T follicular helper cell (primary cell): Measurements from ENCODE around the gene CGNL1.

Source experiments
- DNase-seq: peaks from one replicate; pipeline ENCODE4 v3.0.0-alpha.2; 2020; ENCODE audit warnings: low read depth

CGNL1 gene

DNA sequence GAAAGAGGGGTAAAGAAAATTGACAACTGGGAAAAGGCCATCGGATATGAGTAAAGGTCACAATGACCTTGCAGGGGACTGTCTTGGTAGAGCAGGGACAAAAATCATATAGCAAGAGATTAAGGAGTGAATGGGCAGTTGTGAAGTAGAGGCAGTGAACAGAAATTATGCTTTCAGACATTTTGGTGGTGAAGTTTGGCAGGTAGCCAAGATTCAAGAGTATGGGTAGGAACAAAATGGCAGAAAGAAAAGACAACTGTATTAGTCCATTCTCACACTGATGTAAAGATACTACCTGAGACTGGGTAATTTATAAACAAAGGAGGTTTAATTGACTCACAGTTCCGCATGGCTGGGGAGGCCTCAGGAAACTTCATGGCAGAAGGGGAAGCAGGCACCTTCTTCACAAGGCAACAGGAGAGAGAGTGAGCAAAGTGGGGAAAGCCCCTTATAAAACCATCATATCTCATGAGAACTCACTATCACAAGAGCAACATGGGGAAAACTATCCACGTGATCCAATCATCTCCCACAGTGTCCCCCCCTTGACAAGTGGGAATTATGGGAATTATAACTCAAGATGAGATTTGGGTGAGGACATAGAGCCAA is 84.0 kb downstream of the CGNL1 start:
- DNase-seq = no peak

DNA sequence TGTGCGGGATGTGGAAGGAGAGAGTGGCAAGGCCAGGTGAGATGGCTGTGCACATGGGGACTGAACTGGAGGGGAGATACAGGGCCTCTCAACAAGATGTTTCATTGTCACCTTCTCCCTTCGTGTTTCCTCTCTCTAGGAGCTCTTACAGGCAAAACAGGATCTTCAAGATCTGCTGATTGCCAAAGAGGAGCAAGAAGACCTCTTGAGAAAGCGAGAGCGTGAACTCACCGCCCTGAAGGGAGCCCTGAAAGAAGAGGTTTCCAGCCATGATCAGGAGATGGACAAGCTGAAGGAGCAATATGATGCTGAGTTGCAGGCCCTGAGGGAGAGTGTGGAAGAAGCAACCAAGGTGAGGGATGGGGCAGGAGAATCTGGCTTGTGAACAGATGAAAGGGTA is 85.2 kb downstream of the CGNL1 start:
- DNase-seq = no peak

DNA sequence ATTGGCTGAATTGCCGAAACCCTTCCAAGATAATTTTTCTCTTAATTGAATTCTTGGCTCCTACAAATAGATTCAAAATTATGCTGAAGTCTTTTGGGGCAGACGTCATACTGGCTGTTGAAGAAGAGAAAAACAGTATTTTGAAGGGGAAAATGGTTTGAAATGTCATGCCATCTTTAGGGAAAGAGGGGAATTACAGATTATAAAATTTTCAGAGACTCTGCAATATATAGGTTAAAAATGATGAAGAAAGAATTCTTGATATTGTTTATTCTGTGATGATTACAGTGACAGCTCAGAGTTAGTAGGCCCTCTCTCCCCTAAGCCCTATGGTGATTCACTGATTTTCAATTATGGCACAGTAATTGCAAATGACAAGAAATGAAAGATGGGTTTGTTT is 86.1 kb downstream of the CGNL1 start:
- no peak for DNase-seq

DNA sequence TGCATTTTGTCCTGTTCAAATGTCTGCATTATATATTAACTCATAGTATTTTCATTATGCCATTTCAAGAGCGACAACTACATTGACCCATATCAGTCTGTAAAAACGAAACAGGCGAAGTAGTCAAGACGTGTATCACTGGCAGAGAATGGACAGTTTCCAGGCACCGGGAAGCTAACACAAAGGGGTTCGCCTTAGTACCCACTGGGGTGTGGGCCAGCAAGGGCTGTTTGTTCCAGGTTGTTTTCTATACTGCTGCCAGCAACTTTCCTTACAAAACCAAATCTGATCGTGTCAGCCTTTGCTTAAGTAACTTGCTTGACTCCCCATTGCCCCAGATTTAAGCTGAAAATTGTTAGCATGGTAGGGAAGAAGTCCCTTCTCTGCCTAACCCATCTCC is 87.1 kb downstream of the CGNL1 start:
- DNase-seq = no peak

DNA sequence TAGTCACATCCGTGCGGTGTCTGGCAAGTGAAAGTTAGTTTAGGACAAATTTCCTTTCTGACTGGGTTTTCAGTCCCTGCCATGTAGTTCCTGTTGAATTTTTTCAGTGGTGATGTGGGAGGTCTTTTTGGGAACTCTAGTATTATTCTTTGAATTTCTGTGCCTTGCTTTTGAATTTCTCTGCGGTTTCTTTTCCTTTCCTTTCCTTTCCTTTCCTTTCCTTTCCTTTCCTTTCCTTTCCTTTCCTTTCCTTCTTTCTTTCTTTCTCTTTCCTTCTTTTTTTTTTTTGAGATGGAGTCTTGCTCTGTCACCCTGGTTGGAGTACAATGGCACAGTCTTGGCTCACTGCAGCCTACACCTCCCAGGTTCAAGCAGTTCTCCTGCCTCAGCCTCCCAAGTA is 88.2 kb downstream of the CGNL1 start:
- no peak for DNase-seq

DNA sequence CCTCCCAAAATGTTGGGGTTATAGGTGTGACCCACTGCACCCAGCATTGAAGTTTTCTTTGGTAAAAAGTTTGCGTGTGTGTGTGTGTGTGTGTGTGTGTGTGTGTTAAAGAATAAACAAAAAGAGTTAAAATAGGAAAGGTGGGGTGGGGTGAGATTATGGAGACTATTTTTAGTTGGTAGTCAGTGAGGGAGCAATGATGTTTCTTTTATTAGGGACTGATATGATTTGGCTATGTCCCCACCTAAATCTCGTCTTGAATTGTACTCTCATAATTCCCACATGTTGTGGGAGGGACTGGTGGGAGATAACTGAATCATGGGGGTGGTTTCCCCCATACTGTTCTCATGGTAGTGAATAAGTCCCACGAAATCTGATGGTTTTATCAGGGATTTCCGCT is 92.2 kb downstream of the CGNL1 start:
- DNase-seq = no peak

DNA sequence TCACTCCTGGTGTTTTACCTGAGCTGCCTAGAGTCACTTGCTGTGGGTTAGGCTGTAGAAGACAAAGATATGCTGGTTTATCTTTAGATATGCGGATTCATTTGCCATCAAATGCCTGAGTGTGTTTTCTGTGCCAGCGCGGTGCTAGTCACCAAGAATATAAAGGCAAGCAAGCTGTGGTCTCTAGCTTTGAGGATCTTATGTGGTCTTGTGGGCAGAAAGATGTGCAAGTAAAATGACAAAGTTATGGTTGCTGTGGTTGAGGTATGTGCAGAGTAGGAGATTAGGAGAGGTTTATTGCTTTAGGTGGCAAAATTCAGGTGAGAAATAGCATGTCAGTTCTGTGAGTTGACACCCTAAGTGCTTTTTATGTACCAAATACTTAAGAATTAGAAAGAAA is 94.2 kb downstream of the CGNL1 start:
- DNase-seq = no peak

DNA sequence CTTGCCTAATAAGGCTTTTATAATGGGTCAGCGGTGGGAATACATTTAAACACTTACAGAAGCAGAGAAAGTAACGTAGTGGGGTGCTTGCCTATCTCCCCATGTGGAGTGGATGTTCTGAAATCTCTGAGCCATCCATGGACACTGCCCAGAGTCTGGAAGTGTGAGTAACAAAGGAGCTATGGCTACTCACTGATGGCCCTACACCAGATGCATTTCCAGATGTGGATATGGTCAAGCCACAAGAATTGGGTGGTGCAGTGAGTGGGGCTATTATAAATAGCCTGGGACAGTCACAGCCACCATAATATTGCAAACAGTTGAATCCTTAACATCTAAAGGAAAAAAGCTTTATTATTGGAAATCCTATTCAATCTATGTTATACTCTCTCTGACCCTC is 96.6 kb downstream of the CGNL1 start:
- no peak for DNase-seq

DNA sequence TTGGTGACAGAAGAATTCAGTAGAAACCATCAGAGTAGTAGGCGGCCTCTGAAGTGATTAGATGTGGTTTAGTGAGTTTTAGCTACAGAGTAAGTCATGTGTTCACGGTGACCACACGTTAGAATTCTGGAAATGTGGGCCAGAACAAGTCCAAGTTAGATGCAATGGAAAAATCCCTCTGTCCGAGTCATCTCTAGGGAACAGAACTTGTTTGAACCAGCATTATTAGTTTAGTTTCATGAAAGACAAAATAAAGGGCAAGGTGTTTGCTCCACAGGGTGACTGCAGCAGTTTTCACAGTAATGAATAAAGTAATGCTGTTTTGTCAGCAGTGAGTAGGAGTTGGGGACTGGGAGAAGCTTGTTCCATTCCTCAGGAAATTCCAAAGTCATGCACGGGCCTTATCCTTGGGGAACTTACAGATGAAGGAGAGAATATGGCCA is 100.2 kb downstream of the CGNL1 start:
- DNase-seq = no peak

DNA sequence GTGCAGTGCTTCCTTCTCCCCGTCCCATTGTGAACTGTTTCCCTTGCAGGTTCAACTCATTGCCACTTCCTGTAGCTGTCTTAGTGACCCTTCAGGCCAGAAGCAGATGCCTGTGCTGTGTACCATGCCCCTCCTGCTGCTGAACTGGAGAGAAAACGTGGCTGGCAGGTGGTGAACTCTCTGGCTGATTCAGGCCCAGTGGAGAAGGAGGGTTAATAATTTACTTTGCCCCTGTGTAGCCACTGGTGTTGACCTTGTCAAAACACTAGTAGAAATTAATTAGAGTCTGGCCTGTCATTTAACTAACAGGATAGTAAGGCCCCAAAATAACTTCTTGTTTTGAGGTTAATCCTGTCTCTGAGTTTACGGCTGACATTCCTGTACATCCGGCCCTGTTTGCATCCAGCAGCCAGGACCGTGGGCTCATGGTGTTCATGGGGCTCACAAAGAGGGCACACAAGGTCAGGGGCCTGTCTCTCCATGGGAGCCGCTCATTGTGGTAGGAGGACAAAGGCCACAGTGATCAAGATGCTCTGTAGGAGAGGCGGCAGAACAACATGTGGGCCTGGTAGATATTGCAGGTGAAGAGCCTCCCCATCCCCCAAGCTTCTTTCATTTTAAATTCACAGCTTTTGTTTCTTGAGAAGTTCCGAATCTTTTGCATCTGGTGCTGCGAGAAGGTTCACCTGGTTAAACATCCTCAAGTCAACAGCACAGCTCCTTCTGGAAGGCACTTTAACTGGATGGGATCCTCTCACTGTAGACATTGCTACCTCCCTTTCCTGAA is 101.6 kb downstream of the CGNL1 start:
- DNase-seq = no peak

DNA sequence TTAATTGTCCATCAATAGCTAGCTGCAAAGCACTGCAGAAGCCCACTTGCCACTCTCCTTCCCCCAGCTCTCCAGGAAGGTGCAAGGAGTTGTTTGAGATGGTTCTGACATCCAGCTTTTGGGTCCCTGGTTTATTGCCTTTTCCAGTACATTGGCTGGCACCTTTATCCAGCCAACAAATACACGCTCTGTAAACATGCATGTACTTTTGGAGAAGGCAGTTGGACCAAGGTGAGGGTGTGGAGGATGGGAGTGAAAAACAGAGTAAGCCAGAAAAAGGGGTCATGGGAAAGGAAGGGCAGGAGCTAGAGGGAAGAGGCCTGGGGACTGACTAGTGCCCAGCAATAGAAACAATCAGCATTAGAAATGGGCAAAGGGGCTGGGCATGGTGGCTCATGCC is 102.7 kb downstream of the CGNL1 start:
- DNase-seq = no peak

DNA sequence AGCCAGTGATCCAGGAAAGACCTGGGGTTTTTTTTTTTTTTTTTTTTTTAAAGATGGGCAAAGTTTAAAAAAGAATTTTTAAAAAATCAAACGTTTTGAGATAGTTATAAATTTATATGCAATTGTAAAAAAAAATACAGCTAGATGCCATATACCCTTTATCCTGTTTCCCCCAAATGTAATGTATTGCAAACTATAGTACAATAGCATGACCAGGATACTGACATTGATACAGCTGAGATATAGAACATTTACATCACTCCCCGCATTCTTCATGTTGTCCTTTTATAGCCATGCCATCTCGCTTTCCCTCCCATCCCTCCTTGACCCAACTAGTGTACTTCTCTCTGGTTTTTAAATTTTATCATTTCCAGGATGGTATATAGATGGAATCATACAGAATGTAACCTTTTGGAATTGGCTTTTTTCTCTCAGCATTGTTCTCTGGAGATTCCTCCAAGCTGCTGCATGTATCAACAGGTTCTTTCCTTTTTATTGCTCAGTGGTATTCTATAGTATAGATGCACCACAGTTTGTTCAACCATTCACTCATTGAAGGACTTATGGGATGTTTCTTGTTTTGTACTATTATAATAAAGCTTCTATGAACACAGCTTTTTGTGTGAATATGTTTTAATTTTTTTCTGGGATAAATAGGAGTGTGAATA is 104.9 kb downstream of the CGNL1 start:
- DNase-seq = no peak

DNA sequence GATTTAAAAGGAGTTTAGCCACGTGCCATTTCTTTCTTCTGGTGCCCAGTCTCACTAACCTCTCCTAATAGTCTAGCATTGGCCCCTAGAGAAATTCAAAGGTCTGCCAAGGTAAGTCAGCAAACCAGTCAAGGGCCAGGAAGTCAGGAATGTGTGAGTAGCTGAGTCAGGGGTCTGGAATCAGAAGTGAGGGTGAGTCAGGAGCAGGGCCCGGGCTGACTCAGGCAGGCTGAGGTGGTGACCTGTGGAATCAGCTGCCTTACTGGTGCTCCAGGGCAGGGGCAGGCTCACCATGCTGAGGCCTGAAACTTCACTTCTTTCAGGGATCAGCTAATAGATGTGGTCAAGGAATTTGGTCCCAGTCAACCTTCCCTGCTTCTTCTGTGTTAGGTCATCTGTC is 109.6 kb downstream of the CGNL1 start:
- no peak for DNase-seq

DNA sequence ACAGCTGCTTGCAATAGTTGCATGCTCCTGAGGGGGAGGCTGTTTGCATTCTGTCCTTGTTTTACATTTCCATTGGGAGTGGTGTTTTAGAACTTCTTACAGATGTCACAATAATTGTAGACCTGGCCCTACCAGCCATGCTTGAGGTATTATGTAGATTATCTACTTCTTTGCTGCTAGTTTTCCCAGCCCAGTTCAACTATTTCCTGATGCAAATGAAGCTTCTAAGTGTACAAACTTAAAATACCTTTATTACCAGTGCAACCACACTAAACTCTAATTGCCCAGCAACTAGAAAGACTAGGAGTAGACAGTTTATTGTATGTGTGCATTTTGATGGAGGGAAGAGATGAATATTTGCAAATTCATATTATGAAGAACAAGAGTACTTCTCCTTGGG is 110.5 kb downstream of the CGNL1 start:
- DNase-seq = no peak

DNA sequence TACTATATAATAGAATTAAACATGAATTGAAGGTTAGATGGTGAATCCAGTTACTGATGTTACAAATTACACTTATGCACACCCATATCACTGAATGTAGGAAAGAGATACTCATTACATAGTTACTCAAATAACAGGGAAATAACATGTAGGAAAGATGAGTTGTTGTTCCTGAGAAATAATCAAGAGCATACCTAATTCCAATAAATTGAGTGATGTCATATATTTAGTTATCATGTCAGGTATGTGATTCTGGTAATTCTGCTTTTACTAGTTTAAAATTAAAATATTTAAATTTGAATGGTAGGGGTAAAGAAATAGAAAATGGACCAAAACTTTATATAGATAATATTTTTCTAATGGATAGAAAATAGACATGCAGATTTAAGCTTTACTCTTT is 112.8 kb downstream of the CGNL1 start:
- no peak for DNase-seq

DNA sequence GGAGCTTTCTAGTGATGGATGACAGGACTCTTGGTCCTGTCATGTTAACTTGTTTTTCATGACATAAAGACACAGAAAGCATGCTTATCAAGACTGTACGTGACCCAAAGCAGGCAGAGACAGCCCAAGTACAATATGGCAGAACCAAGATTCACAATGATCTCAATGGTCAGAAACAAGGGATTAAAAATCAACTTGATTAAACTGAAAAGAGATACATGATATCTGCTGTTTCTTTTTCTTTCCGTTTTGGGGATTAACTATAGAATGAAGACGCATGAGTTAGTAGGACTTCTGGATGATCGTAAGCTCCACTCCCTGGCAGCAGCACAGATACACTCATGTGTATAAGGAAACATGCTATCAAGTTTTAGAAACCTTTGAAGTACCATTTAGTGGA is 117.0 kb downstream of the CGNL1 start:
- no peak for DNase-seq

DNA sequence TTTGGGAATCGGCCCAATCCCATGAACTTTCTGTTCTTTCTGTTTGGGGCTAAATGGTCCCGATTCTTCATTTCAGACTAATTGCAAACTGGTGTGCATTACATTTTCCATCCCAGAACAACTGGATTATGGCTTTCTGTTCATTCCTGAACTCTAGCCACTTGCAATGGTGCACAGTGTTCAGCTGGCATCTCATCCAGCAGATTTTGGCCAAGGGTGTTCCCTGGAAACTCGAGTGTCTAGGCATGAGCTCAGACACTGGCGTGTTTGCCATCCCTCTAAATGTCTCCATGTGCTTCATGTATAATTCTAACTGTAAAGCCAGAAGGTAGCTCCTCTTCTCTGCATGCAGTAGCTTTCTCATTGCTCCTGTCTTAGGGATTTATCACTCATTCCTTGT is 118.3 kb downstream of the CGNL1 start:
- no peak for DNase-seq

DNA sequence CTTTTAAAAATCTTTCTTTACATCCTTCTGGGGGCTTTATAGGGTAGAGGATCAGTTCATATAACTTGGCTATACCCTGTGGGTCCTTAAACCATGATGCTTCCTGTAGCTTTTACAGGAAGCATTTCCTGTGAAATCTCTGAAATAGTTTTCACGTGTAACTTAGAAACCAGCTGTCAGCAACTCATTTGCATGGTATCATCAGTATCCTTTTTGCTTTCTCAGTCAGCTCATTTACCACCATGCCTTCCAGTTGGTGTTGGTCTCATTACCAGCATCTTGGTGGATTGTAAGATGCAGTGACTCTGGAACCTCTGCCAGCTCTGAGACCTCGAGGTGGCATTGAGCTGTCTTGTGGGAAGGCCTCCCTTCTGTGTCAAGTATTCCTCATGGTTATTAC is 118.7 kb downstream of the CGNL1 start:
- no peak for DNase-seq

DNA sequence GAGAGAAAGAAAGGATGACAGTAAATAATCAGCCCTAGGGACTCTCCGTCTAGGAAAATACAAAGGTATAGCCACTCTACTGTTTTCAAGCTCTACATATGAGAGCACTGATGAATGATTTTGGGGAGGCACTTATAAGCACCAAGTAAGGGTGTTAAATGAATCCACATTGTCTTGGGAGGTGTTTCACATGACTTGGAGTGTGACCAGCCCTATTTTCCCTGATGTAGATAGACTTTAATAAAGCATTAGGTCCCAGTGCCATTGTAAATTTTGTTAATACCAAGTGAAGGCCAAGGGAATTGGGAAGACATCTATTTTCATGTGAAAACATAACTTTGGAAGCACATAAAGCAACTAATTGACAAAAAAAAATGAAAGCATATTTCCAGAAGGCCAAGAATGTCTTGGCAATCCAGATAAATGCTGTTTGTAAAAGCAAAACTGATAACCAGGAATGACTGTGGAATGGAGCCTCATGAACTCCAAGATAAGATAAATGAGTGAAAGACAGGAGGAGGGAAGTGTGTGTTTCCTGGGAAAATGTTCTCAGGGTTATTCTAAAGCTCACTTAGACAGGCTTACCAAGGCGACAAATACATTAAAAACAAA is 119.4 kb downstream of the CGNL1 start:
- no peak for DNase-seq

DNA sequence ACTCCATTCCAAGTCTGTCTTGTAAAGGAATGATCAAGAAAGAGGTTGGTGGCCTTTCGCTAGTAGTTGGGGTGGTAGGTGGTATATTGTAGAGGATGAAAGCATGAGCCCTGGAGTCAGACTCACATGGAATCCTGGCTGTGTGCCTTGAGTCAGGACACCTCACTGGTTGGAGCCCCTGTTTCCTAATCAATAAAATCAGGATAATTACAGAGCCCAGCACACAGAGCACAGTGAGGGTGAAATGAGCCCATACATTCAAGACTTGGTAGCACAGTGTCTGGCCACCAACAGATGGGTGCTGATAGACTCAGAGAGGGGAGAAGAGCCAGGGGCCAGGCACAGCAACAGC is 120.3 kb downstream of the CGNL1 start:
- DNase-seq = no peak

DNA sequence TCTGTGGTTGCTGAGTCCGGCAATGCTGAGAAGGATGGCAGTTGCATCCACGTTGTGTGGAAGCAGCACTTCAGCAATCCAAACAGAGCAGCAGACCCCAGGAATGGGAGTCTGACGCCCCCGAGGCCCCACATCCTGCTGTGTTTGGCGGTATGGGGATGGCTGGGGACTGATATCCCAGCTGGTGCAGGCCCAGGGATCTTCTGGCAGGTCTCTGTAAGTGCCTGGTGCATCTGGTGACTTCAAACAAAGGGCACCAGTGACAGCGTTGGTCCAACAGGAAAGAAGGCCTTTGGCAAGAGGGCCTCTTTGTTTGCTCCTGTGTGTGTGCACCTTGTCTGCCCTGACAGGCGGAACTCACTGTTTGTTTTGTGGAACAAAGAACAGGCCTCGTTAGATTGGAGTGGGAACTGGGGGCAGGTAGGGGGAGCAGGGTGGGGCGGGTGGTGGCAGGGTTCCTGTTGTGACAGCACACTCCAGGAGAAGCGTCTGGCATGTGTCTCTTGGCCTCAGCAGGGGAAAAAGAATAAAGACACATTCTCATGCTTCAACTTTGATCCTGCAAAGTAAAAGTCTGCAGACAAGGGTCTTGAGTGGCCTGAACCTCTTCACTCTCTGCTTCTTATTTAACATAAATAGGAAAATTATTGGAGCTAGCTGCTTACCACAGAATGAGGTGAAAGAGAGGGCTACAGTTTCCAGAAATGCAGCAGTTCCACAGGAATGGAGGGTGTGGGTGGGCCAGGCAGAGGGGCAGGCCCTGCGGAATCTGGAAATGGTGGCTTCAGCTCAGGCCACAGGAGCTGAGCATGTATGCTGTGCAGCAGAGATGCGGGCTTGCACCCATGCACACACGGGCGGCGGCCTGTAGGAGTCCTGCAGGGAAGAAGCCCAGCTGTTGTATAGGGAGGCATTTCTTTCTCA is 120.9 kb downstream of the CGNL1 start:
- DNase-seq = no peak

DNA sequence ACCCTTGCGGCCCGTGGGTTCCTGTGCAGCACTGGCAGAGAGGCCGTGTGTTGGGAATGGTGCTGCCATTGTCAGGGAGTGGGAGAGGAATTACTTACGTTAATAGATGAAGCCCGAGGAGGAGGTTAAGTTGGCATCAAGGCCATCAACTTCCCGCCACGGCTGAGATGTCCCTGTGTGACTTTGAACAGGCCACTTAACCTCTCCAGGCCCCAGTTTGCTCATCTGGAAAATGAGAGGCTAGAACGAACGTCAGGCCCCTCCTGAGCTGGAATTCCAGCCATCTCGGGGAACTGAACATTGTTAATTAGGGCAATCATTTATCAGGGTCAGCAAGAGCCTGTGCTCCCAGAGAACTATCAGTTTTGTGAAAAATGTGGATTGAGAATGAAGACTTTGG is 124.0 kb downstream of the CGNL1 start:
- no peak for DNase-seq
